Measurements from ENCODE around the gene SGSM2. TPM values are rescaled to one million over a fixed set of nuclear protein-coding genes. Genes with fewer than 3 reads are reported as not detected.

Gene SGSM2
- total and polyA plus RNA-seq, 2 experiments from 2014 or later = 13.7 to 52.4 TPM

DNA sequence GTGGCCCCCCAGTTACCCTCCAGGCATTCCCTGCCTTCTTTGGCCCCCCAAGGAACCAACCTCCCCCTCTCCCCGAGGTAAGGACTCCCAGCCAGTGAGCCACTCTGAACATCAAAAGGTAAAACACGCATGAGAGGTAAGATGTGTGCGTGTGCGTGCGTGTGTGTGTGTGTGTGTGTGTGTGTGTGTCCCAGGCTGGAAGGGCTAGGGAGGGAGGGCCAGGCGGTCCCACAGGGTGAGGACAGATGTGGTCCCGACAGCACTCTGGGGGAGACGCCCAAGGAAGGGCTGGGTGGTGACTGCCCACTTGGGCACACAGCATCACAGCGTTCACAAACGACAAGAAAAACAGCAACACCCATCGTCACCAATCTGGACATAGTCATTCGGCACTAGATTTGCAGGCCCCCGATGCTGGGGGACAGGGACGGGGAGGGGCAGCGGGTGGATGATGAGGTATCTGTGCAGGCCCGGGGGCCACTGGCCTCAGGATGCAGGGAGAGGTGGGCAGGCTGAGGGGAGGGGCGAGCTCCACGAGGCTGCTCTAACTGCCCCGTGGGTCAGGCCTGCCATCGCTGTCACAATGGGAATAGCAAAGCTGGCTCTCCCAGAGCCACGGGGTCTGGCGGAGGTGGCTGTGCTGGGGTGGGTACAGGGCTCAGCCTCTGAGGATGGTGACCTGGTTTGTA lies 47.3 kb downstream of the SGSM2 start (continued):
- TF ChIP-seq, protein P1, sequence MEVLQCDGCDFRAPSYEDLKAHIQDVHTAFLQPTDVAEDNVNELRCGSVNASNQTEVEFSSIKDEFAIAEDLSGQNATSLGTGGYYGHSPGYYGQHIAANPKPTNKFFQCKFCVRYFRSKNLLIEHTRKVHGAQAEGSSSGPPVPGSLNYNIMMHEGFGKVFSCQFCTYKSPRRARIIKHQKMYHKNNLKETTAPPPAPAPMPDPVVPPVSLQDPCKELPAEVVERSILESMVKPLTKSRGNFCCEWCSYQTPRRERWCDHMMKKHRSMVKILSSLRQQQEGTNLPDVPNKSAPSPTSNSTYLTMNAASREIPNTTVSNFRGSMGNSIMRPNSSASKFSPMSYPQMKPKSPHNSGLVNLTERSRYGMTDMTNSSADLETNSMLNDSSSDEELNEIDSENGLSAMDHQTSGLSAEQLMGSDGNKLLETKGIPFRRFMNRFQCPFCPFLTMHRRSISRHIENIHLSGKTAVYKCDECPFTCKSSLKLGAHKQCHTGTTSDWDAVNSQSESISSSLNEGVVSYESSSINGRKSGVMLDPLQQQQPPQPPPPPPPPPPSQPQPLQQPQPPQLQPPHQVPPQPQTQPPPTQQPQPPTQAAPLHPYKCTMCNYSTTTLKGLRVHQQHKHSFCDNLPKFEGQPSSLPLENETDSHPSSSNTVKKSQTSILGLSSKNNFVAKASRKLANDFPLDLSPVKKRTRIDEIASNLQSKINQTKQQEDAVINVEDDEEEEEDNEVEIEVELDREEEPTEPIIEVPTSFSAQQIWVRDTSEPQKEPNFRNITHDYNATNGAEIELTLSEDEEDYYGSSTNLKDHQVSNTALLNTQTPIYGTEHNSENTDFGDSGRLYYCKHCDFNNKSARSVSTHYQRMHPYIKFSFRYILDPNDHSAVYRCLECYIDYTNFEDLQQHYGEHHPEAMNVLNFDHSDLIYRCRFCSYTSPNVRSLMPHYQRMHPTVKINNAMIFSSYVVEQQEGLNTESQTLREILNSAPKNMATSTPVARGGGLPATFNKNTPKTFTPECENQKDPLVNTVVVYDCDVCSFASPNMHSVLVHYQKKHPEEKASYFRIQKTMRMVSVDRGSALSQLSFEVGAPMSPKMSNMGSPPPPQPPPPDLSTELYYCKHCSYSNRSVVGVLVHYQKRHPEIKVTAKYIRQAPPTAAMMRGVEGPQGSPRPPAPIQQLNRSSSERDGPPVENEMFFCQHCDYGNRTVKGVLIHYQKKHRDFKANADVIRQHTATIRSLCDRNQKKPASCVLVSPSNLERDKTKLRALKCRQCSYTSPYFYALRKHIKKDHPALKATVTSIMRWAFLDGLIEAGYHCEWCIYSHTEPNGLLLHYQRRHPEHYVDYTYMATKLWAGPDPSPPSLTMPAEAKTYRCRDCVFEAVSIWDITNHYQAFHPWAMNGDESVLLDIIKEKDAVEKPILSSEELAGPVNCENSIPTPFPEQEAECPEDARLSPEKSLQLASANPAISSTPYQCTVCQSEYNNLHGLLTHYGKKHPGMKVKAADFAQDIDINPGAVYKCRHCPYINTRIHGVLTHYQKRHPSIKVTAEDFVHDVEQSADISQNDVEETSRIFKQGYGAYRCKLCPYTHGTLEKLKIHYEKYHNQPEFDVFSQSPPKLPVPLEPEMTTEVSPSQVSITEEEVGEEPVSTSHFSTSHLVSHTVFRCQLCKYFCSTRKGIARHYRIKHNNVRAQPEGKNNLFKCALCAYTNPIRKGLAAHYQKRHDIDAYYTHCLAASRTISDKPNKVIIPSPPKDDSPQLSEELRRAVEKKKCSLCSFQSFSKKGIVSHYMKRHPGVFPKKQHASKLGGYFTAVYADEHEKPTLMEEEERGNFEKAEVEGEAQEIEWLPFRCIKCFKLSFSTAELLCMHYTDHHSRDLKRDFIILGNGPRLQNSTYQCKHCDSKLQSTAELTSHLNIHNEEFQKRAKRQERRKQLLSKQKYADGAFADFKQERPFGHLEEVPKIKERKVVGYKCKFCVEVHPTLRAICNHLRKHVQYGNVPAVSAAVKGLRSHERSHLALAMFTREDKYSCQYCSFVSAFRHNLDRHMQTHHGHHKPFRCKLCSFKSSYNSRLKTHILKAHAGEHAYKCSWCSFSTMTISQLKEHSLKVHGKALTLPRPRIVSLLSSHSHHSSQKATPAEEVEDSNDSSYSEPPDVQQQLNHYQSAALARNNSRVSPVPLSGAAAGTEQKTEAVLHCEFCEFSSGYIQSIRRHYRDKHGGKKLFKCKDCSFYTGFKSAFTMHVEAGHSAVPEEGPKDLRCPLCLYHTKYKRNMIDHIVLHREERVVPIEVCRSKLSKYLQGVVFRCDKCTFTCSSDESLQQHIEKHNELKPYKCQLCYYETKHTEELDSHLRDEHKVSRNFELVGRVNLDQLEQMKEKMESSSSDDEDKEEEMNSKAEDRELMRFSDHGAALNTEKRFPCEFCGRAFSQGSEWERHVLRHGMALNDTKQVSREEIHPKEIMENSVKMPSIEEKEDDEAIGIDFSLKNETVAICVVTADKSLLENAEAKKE (CRISPR knock-in tag; IDR thresholded peaks at IDR 0.05) = no peak
- no peak for TF ChIP-seq EZH2 (IDR thresholded peaks at IDR 0.05; ENCODE audit: low read depth, unreplicated experiment)
- no peak for TF ChIP-seq POLR2AphosphoS5 (IDR thresholded peaks at IDR 0.05; ENCODE audit: low read depth)
- TF ChIP-seq, protein P2, sequence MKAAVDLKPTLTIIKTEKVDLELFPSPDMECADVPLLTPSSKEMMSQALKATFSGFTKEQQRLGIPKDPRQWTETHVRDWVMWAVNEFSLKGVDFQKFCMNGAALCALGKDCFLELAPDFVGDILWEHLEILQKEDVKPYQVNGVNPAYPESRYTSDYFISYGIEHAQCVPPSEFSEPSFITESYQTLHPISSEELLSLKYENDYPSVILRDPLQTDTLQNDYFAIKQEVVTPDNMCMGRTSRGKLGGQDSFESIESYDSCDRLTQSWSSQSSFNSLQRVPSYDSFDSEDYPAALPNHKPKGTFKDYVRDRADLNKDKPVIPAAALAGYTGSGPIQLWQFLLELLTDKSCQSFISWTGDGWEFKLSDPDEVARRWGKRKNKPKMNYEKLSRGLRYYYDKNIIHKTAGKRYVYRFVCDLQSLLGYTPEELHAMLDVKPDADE (IDR thresholded peaks at IDR 0.05) = no peak
- no peak for TF ChIP-seq CREB1 (CRISPR knock-in tag; IDR thresholded peaks at IDR 0.05; ENCODE audit: low read depth)
- TF ChIP-seq NANOG (IDR thresholded peaks at IDR 0.05; ENCODE audit: borderline replicate concordance) = no peak
- no peak for TF ChIP-seq JUNB (IDR thresholded peaks at IDR 0.05; ENCODE audit: unreplicated experiment)
- no peak for TF ChIP-seq ZNF114 (CRISPR knock-in tag; IDR thresholded peaks at IDR 0.05)
- TF ChIP-seq ZNF331 (CRISPR knock-in tag; IDR thresholded peaks at IDR 0.05; ENCODE audit: low read depth) = no peak
- TF ChIP-seq STAT1 (IDR thresholded peaks at IDR 0.05; ENCODE audit: unreplicated experiment) = no peak
- TF ChIP-seq, protein P3, sequence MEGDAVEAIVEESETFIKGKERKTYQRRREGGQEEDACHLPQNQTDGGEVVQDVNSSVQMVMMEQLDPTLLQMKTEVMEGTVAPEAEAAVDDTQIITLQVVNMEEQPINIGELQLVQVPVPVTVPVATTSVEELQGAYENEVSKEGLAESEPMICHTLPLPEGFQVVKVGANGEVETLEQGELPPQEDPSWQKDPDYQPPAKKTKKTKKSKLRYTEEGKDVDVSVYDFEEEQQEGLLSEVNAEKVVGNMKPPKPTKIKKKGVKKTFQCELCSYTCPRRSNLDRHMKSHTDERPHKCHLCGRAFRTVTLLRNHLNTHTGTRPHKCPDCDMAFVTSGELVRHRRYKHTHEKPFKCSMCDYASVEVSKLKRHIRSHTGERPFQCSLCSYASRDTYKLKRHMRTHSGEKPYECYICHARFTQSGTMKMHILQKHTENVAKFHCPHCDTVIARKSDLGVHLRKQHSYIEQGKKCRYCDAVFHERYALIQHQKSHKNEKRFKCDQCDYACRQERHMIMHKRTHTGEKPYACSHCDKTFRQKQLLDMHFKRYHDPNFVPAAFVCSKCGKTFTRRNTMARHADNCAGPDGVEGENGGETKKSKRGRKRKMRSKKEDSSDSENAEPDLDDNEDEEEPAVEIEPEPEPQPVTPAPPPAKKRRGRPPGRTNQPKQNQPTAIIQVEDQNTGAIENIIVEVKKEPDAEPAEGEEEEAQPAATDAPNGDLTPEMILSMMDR (conservative IDR thresholded peaks at IDR 0.05; ENCODE audit: low read depth in 2 of 2) = no peak
